K562 (cell line): Measurements from ENCODE around the gene SLC5A10. TPM values are rescaled to one million over a fixed set of nuclear protein-coding genes. Genes with fewer than 3 reads are reported as not detected.

Source experiments
- ATAC-seq: fragments of 200-7000 bp; cut with Tn5 transposase; 3 replicates; pipeline ENCODE4 v1.9.1; 2020; ENCODE audit warnings: moderate library complexity
- BruUV-seq: library from RNA; stranded (reverse); fragments of 400-500 nt; replicated peaks from 2 replicates; lab custom pipeline; 2021; lab: Mats Ljungman, UMichigan
- CTCF ChIA-PET: fragments of 300-600 bp; formaldehyde crosslinking; extraction: SDS; loops from one replicate; lab custom pipeline; 2021; ENCODE audit warnings: low intra/inter-chr PET ratio; lab: Yijun Ruan, JAX
- POLR2A ChIA-PET: fragments of 300-600, 350-650 bp; sonication (Branson Sonifier 250); formaldehyde crosslinking; extraction: SDS; loops from one replicate; lab custom pipeline; 2021; ENCODE audit warnings: antibody characterized with exemption, inconsistent platforms; lab: Yijun Ruan, JAX
- DNase-seq, 4 experiments: peaks; one replicate each; pipeline versions ENCODE4 v3.0.0 to v3.0.0-alpha.2; 2011 to 2018; ENCODE audit warnings: low spot score in 3 of 4, mixed read lengths in 3 of 4; ENCODE audit errors: extremely low read depth in 1 of 4
- FAIRE-seq: peaks from 2 replicates; lab custom pipeline; 2011; peaks lifted over from hg19 to GRCh38; lab: Jason Lieb, UNC
- H2AFZ ChIP-seq: 2 replicates; pipeline ENCODE4 v1.6.0; 2011; ENCODE audit warnings: low read depth, low read length, control low read depth, inconsistent platforms
- H3K27ac ChIP-seq: fragments of 200-600 bp; 3 replicates; pipeline ENCODE4 v1.8.0; 2011; ENCODE audit warnings: low read depth, mild to moderate bottlenecking, control low read depth, inconsistent platforms, low read length, moderate library complexity, mixed read lengths; ENCODE audit errors: extremely low read depth
- H3K27me3 ChIP-seq, 2 experiments: fragments of 300-600 bp in 1 of 2; 2 replicates in 1 of 2; 3 replicates in 1 of 2; pipeline versions ENCODE4 v1.6.0 to v1.8.0; 2011; ENCODE audit warnings: inconsistent platforms in 2 of 2, low read length in 2 of 2, mild to moderate bottlenecking in 1 of 2, mixed read lengths in 1 of 2, moderate library complexity in 1 of 2; ENCODE audit not compliant: control insufficient read depth in 2 of 2, insufficient read depth in 2 of 2
- H3K36me3 ChIP-seq: fragments of 300-600 bp; 3 replicates; pipeline ENCODE4 v1.8.0; 2011; ENCODE audit warnings: mild to moderate bottlenecking, low read length, inconsistent platforms; ENCODE audit not compliant: control insufficient read depth, insufficient read depth
- H3K4me1 ChIP-seq, 2 experiments: fragments of 200-600 bp in 1 of 2; replicated peaks in 1 of 2; 2 replicates in 1 of 2; 3 replicates in 1 of 2; pipeline versions ENCODE4 v1.5.1 to v1.8.0; 2011; ENCODE audit warnings: inconsistent platforms in 2 of 2, low read length in 2 of 2, mild to moderate bottlenecking in 1 of 2, mixed read lengths in 1 of 2, moderate library complexity in 1 of 2; ENCODE audit not compliant: control insufficient read depth in 2 of 2, insufficient read depth in 2 of 2
- H3K4me2 ChIP-seq: 2 replicates; pipeline ENCODE4 v1.6.1; 2011; ENCODE audit warnings: low read length, control low read depth, inconsistent platforms, mixed read lengths; ENCODE audit not compliant: insufficient read depth
- H3K4me3 ChIP-seq: fragments of 200-600 bp; sonication (generic), shearing (Covaris generic); 2 replicates; pipeline ENCODE4 v1.5.1; 2016; ENCODE audit warnings: control low read depth, inconsistent platforms
- H3K79me2 ChIP-seq: fragments of 200-600 bp; 3 replicates; pipeline ENCODE4 v1.8.0; 2011; ENCODE audit warnings: low read length, inconsistent platforms; ENCODE audit not compliant: control insufficient read depth, insufficient read depth
- H3K9ac ChIP-seq, 2 experiments: 2 replicates each; pipeline versions ENCODE4 v1.6.0 to v1.6.1; 2011; ENCODE audit warnings: low read depth in 2 of 2, low read length in 2 of 2, control low read depth in 1 of 2, inconsistent platforms in 1 of 2, mild to moderate bottlenecking in 1 of 2, mixed read lengths in 1 of 2; ENCODE audit not compliant: insufficient read depth in 1 of 2
- H3K9me1 ChIP-seq: one replicate; pipeline ENCODE4 v1.6.0; 2011; ENCODE audit warnings: inconsistent platforms, mild to moderate bottlenecking, low read length, moderate library complexity; ENCODE audit not compliant: control insufficient read depth, insufficient read depth
- H3K9me3 ChIP-seq: replicated peaks from 2 replicates; pipeline ENCODE4 v1.5.1; 2011; ENCODE audit warnings: low read depth, low read length, inconsistent platforms; ENCODE audit not compliant: control insufficient read depth, insufficient read depth
- H4K20me1 ChIP-seq: replicated peaks from 2 replicates; pipeline ENCODE4 v1.6.1; 2011; ENCODE audit warnings: low read length, inconsistent platforms, mixed read lengths; ENCODE audit not compliant: control insufficient read depth, insufficient read depth
- ATF1 ChIP-seq, 2 experiments: fragments of 450-650 bp in 1 of 2; IDR thresholded peaks; 2 replicates each; pipeline ENCODE4 v1.6.1; 2016; ENCODE audit warnings: missing compliant biosample characterization in 1 of 2, missing genetic modification characterization in 1 of 2
- ATF3 ChIP-seq, 2 experiments: fragments of 450-650 bp in 1 of 2; sonication (generic) in 1 of 2; formaldehyde crosslinking in 1 of 2; IDR thresholded peaks in 1 of 2; conservative IDR thresholded peaks in 1 of 2; 2 replicates each; pipeline versions ENCODE4 v1.6.1 to v1.8.1; 2016 to 2023; ENCODE audit warnings: mild to moderate bottlenecking in 2 of 2, moderate library complexity in 2 of 2, inconsistent platforms in 1 of 2, missing genetic modification reagents in 1 of 2
- ATF7 ChIP-seq: fragments of 450-650 bp; IDR thresholded peaks from 2 replicates; pipeline ENCODE4 v1.7.1; 2014; ENCODE audit warnings: mild to moderate bottlenecking, moderate library complexity
- CREM ChIP-seq: IDR thresholded peaks from 2 replicates; pipeline ENCODE4 v1.6.1; 2014; ENCODE audit warnings: antibody characterized with exemption, low read depth
- NR3C1 ChIP-seq: sonication (generic); formaldehyde crosslinking; IDR thresholded peaks from 2 replicates; pipeline ENCODE4 v1.8.1; 2022; ENCODE audit warnings: missing genetic modification reagents
- NR4A1 ChIP-seq, 2 experiments: fragments of 250-450 bp in 1 of 2; fragments of 450-650 bp in 1 of 2; sonication (Bioruptor Pico) in 1 of 2; IDR thresholded peaks; 2 replicates each; pipeline versions ENCODE4 v1.4.0 to v1.6.1; 2016 to 2020; ENCODE audit warnings: mild to moderate bottlenecking in 2 of 2, missing compliant biosample characterization in 1 of 2, missing genetic modification characterization in 1 of 2, moderate library complexity in 1 of 2
- POLR2G ChIP-seq: fragments of 200-400 bp; formaldehyde crosslinking; IDR thresholded peaks from 2 replicates; pipeline ENCODE4 v1.6.1; 2017; ENCODE audit warnings: low read depth, mild to moderate bottlenecking, antibody characterized with exemption, low read length, moderate library complexity
- RBM25 ChIP-seq: fragments of 200-400 bp; formaldehyde crosslinking; IDR thresholded peaks from 2 replicates; pipeline ENCODE4 v1.6.1; 2018; ENCODE audit warnings: low read length, low read depth, moderate library complexity; ENCODE audit not compliant: severe bottlenecking
- SMAD4 ChIP-seq: fragments of 250-450 bp; sonication (Bioruptor Pico); conservative IDR thresholded peaks from 2 replicates; pipeline ENCODE4 v1.8.0; 2021; ENCODE audit warnings: inconsistent platforms, mild to moderate bottlenecking, moderate library complexity
- SP1 ChIP-seq: sonication (generic); formaldehyde crosslinking; IDR thresholded peaks from 2 replicates; pipeline ENCODE4 v1.8.1; 2022; ENCODE audit warnings: mild to moderate bottlenecking, missing genetic modification reagents
- WGBS: fragments of 100-300 bp; shearing (Covaris generic); methylation state at CpG from one replicate; pipeline ENCODE4 v1.1.6; 2016; ENCODE audit warnings: low coverage, mixed read lengths; ENCODE audit not compliant: insufficient coverage; ENCODE audit errors: missing lambda C conversion rate; 5-methylcytosine and 5-hydroxymethylcytosine counted together
- in situ Hi-C: fragments of 300-500 bp; cut with MboI; formaldehyde crosslinking; loops from 4 replicates; pipeline ENCODE4 v1.15.0; 2018; ENCODE audit warnings: inconsistent platforms, mixed read lengths
- intact Hi-C: fragments of 100-400 bp; cut with micrococcal nuclease; formaldehyde crosslinking; loops from 2 replicates; pipeline ENCODE4 v1.14.2; 2022
- polyA plus RNA-seq, 8 experiments: library from polyadenylated mRNA; depleted of rRNA in 4 of 8; stranded (reverse) in 5 of 8; unstranded in 3 of 8; fragments of >200 nt; fragmentation: Nextera tagmentation in 2 of 8; fragmentation: Illumina TruSeq in 1 of 8; extraction: Ambion mirVana in 2 of 8; extraction: Trizol in 1 of 8; gene quantifications; 2 replicates each; pipeline versions ENCODE4 v1.2.1 to v1.2.3, GENCODE V29; 2011 to 2014; ENCODE audit warnings: inconsistent platforms in 1 of 8, missing spikeins in 1 of 8
- total RNA-seq, 7 experiments: library from RNA; depleted of rRNA in 6 of 7; stranded (reverse); fragments of >200 nt in 6 of 7; fragmentation: Illumina TruSeq in 2 of 7; extraction: Trizol in 2 of 7; gene quantifications; 2 replicates each; pipeline versions ENCODE4 v1.2.1 to v1.2.3, GENCODE V29; 2011 to 2021; ENCODE audit warnings: low replicate concordance in 1 of 7

The SLC5A10 gene
- total and polyA plus RNA-seq, 9 of the 15 experiments (the other 6 are each of a cell fraction or from before 2014, with no cell fraction given): 0.03 to 0.09 (median 0.03) TPM; not detected in 5

DNA sequence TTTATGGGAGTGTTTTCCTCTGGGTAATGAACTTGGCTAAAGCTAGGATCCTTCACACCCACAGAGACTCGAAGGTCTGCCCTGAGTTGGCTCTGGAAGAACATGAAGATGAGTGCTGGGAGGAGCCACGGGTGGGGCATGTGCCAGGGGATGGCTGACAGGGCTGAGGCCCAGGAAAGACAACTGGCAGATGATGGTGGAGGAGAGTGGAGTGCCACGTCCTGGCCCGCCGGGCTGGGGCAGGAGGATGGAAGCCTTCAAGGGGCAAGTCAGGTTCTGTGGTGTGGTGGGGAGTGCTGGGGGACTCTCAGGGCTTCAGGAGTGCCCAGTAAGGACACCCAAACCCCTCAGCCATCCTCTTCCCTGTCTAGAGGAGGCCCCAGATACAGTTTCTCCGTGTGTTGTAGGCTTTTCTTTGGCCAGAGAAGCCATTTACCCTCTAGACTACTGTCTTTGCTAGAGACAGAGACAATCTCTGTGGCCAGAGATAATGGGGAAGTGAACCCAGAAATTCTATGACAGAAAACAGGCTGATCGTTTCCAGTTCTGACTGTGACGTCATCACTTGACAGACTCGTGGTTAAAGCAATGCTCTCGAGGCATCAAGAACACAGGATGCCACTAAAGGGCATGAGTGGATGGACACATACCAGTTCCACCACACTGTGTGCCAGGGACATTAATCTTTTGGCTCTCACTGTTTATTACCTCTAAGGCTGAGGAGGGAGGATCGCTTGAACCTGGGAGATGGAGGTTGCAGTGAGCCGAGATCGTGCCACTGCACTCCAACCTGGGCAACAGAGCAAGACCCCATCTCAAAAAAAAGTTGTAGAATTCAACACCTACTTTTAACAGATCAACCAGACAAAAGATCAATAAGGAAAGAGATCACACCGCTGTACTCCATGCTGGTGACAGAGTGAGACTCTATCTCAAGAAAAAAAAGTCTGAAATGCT is 18.6 kb upstream of the SLC5A10 start:
- peaks cover 0 to 3% of the 10 kb centered on the region in 2 experiments; a peak in 1 of 5 replicates for H3K4me1 ChIP-seq
- H3K27ac ChIP-seq: no peak overlapping the region
- DNase-seq (no peak), ATAC-seq (no peak), FAIRE-seq (no peak)
- in situ Hi-C loops: no loop called here
- H3K4me2 ChIP-seq: no peak overlapping the region
- WGBS: 36% methylated on average over 12 of the region's 14 CpGs
- H3K36me3 ChIP-seq: peaks cover 24% of the 10 kb centered on the region; the same call in 2 of the 3 replicates
- no peaks in the 10 kb centered on the region for H3K9me1 ChIP-seq
- H3K4me3 ChIP-seq: no peak overlapping the region
- no peaks in the 10 kb centered on the region for H3K9me3 ChIP-seq
- BruUV-seq: no TSS peak
- CTCF ChIA-PET: no interaction called here
- TF ChIP-seq RBM25 (peak; percentile 14), NR4A1 (CRISPR knock-in tag; IDR thresholded peaks at IDR 0.05) (no peak), NR4A1 (tag; IDR thresholded peaks at IDR 0.05) (no peak), NR3C1 (CRISPR knock-in tag) (no peak), ATF3 (IDR thresholded peaks at IDR 0.05) (peak; percentile 64), ATF3 (CRISPR knock-in tag; conservative IDR thresholded peaks at IDR 0.05) (no peak), SMAD4 (CRISPR knock-in tag) (no peak), POLR2G (peak; percentile 55; the same call in 1 of the 2 replicates), CREM (peak; percentile 51), SP1 (CRISPR knock-in tag) (no peak), ATF7 (peak; percentile 44; the same call in 1 of the 2 replicates), ATF1 (CRISPR knock-in tag; IDR thresholded peaks at IDR 0.05) (no peak), ATF1 (tag; IDR thresholded peaks at IDR 0.05) (peak; percentile 78)
- H3K9ac ChIP-seq: no peak overlapping the region
- POLR2A ChIA-PET: interaction anchor here (1.5 kb wide), 1 partner anchor 11 kb away, joined by 3 read pairs; no protein-coding TSS in a partner anchor
- H4K20me1 ChIP-seq: no peaks in the 10 kb centered on the region
- no peaks in the 10 kb centered on the region for H3K79me2 ChIP-seq
- intact Hi-C loops: loop anchor here (10.0 kb wide), 1 partner anchor 309 kb away; no protein-coding TSS in a partner anchor
- H2AFZ ChIP-seq: no peak overlapping the region
- no peaks in the 10 kb centered on the region for H3K27me3 ChIP-seq
